Erythroblast (primary cell): ENCODE data around the gene CBLL1.

Experiments
- DNase-seq, 2 experiments: peaks; one replicate each; lab custom pipeline; 2025; lab: John Stamatoyannopoulos, UW
- GATA1 ChIP-seq: IDR thresholded peaks from 2 replicates; pipeline ENCODE4 v1.6.1; 2011; ENCODE audit warnings: low read depth, mild to moderate bottlenecking, control low read depth, low read length, moderate library complexity
- POLR2A ChIP-seq: IDR thresholded peaks from 2 replicates; pipeline ENCODE4 v1.6.1; 2011; ENCODE audit warnings: mild to moderate bottlenecking, low read length

The CBLL1 gene, protein sequence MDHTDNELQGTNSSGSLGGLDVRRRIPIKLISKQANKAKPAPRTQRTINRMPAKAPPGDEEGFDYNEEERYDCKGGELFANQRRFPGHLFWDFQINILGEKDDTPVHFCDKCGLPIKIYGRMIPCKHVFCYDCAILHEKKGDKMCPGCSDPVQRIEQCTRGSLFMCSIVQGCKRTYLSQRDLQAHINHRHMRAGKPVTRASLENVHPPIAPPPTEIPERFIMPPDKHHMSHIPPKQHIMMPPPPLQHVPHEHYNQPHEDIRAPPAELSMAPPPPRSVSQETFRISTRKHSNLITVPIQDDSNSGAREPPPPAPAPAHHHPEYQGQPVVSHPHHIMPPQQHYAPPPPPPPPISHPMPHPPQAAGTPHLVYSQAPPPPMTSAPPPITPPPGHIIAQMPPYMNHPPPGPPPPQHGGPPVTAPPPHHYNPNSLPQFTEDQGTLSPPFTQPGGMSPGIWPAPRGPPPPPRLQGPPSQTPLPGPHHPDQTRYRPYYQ

GRCh38 chr7:107743567-107744344, at the start of gene CBLL1:
Gene CBLL1, plus strand, starts transcription at chr7:107744142. Its CDS starts 22 bp downstream, at chr7:107744164.
- peak; percentile 98 to 99 for DNase-seq
- TF ChIP-seq GATA1 (peak; percentile 72), POLR2A (peak; percentile 98)

GRCh38 chr7:107694386-107694785, 49.6 kb upstream of the CBLL1 start:
- DNase-seq, result no peak
- TF ChIP-seq POLR2A (no peak), GATA1 (no peak)

GRCh38 chr7:107696330-107696946, 47.5 kb upstream of the CBLL1 start:
- DNase-seq, result no peak
- TF ChIP-seq POLR2A (no peak), GATA1 (no peak)

DNA sequence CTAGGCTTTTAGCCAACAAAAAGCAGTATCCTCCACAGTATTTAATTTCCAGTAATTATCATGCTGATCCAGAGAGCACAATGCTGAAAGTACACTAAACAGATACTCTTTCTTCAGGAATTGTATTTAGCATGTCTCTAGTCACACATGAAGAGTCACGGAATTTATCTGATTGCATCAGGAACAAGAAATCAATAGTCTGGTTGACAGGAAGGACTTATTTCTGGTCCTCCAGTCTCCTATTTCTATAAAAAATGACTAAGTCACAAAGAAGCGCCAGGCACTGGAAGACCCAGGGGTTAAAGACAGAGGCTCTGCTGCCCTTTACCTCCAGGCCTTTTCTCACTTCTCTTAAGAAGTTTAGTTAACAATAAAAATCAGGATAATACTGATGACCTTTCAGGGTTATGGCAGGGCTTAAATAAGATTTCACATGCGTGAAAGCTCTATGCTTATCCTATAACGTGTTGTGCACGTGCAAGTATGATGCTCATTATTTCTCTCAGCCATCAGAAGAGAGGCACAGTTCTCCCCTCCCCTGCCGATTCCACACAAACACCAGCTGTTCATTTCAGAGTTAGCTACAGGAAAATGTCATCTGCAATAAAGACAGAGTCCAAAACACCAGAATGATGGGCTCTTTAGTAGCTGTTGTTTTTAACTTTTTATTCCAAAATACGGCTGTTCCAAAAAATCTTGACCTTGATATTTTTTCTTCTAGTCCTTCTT, 46.5 kb upstream of the CBLL1 start:
- no peak for DNase-seq
- no peak for TF ChIP-seq POLR2A
- TF ChIP-seq GATA1, result no peak

DNA sequence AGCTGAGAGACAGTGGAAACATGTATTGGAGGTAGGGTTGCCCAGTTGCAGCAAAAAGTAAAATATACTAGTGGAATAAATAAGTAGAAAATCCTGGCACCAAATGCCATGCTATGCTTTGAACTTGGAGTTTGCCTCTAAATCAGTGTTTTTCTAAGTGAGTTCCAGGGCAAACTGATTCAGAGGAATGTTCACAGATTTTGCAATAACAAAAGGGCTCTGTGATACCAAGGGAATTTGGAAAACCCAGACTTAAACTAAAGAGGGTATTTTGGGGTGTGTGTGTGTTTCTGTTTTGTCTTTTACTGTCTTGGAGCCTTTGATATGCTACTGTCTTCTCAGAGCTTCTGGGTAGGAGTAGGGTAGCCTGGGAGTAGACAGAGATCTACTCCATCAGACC, 43.4 kb upstream of the CBLL1 start:
- no peak for DNase-seq

GRCh38 chr7:107701191-107701590, 42.8 kb upstream of the CBLL1 start:
- TF ChIP-seq GATA1, result no peak
- TF ChIP-seq POLR2A, result no peak
- DNase-seq, result no peak

More for the DNA sequence above, 43.4 kb upstream of the CBLL1 start:
- TF ChIP-seq GATA1 (no peak), POLR2A (no peak)

DNA sequence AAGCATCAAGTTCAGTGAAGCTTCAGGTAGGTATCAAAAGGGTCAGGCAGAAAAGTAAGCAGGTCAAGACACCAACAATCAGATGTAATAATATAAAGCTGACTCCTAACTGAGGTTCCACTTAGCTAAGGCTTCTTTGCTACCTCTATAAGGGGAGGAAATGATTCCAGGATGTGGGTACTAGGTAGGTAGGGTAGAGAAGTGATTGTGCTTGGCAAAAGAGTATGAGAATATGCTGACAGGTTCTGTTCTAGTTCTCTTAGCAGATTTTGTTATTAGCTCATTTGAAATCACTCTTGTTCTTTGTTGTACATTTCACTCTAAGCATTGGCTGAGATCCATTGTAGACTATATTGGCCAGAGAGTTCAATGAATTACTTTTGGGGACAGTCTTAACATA, 40.7 kb upstream of the CBLL1 start:
- DNase-seq, result no peak
- no peak for TF ChIP-seq GATA1
- TF ChIP-seq POLR2A, result no peak

DNA sequence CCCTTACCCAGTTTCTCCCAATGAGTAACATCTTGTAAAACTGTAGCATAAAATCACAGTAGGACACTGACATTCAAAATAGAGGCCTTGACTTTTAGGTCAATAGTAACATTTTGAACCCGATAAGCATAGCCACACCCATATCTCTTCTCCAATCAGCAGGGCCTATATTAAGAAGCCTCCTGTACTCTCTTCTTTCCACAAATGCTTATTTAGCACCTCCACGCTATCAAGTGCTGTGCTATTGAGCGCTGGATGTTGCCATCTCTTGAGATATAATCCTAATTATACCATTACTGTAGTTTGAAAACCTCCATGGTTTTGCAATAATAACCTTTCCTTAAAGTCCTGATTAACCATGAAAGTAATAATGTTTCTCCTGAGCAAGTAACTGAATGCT, 40.1 kb upstream of the CBLL1 start:
- TF ChIP-seq POLR2A (no peak), GATA1 (no peak)
- DNase-seq, result no peak

DNA sequence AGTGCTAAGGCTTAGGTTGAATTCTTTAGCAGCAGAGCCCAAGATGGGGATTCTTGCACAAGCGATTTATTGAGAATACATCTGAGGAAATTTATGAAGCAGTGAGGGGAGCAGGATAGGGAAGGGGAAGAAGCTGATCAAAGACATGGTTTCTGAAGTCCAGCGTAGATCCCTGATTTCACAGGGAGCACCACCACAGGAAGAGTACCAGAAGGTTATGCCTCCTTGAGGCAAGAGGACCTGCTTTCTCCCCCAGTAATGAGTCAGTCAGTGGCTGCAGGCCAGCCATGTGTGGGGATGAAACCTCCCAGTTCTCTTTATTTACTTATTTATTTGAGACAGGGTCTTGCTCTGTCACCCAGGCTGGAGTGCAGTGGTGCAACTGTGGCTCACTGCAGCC, 35.0 kb upstream of the CBLL1 start:
- TF ChIP-seq GATA1, result no peak
- no peak for TF ChIP-seq POLR2A
- no peak for DNase-seq

DNA sequence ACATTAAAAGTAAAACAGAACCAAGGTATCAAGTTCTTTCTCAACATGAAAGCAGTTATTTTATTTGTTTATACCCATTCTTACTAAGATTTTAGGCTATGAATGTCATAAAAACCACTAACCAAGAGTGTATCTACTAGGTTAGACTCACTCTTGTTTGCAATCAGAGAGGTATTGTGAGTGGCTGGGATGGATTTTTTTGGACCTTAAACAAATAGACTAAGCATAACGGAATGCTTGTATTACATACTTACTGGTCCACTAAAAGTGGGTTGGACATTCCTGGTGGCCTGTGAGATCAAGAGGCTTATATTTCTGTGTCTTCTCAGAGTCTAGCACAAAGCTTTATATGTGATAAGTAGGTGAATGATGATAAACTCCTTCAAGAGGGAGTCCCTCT, 32.6 kb upstream of the CBLL1 start:
- no peak for DNase-seq

DNA sequence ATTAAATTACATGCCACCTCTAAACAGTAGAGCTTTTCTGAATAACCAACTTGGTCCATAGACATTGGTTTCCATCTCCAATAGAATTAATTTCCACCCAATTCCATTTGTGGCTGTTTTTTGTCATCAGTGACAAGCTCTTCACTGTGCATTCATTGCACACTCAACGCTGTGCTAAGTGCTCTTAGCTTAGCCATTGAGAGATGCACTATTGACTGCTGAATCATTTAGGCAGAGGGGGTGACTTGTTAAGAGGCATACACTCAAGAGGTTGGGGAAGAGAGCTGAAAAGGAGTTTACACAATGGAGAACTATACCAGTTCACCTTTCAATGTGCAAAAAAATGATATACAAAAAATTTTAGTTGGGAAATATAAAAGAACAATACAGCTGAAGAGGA, 31.9 kb upstream of the CBLL1 start:
- no peak for DNase-seq
- no peak for TF ChIP-seq POLR2A
- no peak for TF ChIP-seq GATA1

More for the DNA sequence above, 32.6 kb upstream of the CBLL1 start:
- TF ChIP-seq GATA1 (no peak), POLR2A (no peak)

GRCh38 chr7:107712896-107713295, 31.0 kb upstream of the CBLL1 start:
- DNase-seq, result no peak
- TF ChIP-seq POLR2A (no peak), GATA1 (no peak)

DNA sequence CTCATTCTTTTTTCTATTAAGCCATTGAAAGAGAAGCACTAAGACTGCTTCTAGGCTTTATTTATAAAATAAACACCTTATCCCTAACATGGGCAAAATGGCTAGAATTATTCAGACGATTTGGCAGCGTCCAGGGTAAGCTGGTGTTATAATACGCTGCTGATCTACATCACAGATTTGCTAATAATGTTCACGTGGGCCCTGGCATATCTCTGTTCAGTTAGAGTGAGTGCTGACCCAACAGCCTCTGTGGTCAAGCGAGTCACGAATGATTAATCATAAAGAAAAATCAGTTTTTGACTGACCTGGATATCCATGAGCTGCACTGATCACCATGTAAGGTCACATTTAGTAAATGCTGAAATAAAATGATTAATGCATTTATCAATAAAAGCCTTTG, 28.4 kb upstream of the CBLL1 start:
- TF ChIP-seq GATA1 (no peak), POLR2A (no peak)

More for the DNA sequence above, 28.4 kb upstream of the CBLL1 start:
- no peak for DNase-seq
